Gastrocnemius medialis (tissue), 4 donors: Measurements from ENCODE around the gene MGAT5.

Experiments
- CTCF ChIP-seq, 5 experiments: fragments of 450-650 bp in 3 of 5; fragments of 200-600 bp in 2 of 5; sonication (generic) in 2 of 5; IDR thresholded peaks in 4 of 5; conservative IDR thresholded peaks in 1 of 5; 1 replicate in 4 of 5; 2 replicates in 1 of 5; pipeline ENCODE4 v1.5.1; 2016 to 2019; ENCODE audit warnings: antibody characterized with exemption in 5 of 5, mild to moderate bottlenecking in 3 of 5, moderate library complexity in 3 of 5
- POLR2A ChIP-seq, 2 donors: fragments of 450-650 bp; IDR thresholded peaks; one replicate each; pipeline ENCODE4 v1.6.1; 2017; ENCODE audit warnings: antibody characterized with exemption in 2 of 2, mild to moderate bottlenecking in 2 of 2, moderate library complexity in 2 of 2

- TF ChIP-seq POLR2A (IDR thresholded peaks at IDR 0.05) (no peak), CTCF (IDR thresholded peaks at IDR 0.05 in 4 of 5, conservative IDR thresholded peaks at IDR 0.05 in 1 of 5) (no peak)
These were observed 184.5 kb downstream of the MGAT5 start for GRCh38 chr2:134438371-134438770.
